DLD1 (cell line): ENCODE measurements around the gene EGLN2.
"Not testable (repeated sequence)": the region's sequence is repeated elsewhere in the genome, so short reads cannot be mapped to it uniquely, and the experiment has no call there.

Experiments used
- in situ Hi-C: cut with HindIII; loops from 2 replicates; pipeline ENCODE4 v1.10.0; 2017; ENCODE audit warnings: low sequenced_read_pairs

Gene EGLN2

GRCh38 chr19:40798683-40799557, at the start of gene EGLN2:
TSS of gene EGLN2 (plus strand) at chr19:40799191. CDS start at chr19:40800573, 1,382 bp downstream.
- in situ Hi-C loops: no loop called here

DNA sequence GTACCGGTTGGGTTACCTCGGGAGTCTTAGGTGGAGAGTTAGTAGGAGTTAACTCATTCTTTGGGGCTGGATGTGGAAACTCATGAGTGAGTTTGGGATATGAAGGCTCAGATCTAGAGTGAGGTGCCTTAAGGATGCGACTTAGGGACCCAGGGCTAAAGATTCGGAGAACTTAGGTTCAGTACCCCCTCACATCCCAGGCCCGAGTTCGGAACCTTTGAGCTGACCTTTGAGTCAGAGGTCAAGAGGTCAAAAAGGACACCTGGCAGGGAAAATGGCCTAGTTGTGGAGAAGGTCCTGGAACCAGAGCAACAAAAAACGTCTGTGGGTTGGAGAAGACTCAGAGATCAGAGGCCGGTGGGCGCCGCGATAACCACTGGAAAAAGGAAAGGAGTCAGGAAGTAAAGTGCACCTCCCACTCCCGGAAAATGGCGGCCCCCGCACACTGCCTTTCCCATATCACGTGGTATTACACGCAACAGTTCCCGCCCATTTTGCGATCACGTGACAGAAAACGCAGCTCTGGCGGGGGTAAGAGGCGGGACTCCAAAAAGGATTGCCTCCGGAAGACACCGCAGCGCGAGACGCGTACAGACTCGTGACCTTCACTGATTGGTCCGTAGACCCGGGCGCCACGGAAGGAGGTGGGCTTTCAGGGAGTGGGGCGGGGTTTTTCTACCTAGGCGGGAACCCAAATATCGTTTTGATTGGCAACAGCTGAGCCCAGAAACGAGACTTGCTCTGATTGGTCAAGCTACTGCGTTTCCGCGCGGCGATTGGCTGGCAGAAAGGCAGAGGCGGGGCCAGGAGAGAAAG, 48.7 kb upstream of the EGLN2 start, which contains the start of gene ACTMAP:
Gene ACTMAP, minus strand, starts transcription at position 420 of the 816 bp plus-strand sequence. CDS start 674 bp downstream, outside the sequence.
- in situ Hi-C loops: no loop called here

DNA sequence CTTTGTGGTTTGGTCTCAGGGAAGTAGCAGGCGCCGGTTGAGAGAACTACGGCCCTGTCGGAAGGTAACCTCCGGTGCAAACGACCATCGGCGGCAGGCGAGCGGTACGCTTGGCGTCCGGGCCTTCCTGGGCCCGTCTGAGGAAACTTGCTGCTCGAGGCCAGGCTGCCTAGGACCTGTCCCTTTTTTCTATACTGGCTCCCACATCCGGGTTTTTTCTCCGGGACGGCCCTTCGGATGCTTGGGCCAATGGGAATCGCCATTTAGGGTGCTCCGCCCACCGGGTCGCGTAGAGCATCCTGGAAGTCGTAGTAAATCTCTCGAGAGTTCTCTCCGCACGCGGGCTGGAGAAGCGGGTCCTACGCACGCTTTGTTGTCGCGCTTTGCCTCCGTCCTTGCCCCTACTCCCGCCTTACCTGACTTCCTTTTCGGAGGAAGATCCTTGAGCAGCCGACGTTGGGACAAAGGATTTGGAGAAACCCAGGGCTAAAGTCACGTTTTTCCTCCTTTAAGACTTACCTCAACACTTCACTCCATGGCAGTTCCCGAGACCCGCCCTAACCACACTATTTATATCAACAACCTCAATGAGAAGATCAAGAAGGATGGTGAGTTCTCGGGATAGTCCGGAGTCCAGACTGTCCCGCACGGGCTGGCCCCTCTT, 48.0 kb upstream of the EGLN2 start, which contains the start of gene SNRPA:
Gene SNRPA, plus strand, starts transcription at position 330 of the 664 bp plus-strand sequence. Its CDS starts 206 bp downstream, at position 536.
- in situ Hi-C loops: no loop called here

DNA sequence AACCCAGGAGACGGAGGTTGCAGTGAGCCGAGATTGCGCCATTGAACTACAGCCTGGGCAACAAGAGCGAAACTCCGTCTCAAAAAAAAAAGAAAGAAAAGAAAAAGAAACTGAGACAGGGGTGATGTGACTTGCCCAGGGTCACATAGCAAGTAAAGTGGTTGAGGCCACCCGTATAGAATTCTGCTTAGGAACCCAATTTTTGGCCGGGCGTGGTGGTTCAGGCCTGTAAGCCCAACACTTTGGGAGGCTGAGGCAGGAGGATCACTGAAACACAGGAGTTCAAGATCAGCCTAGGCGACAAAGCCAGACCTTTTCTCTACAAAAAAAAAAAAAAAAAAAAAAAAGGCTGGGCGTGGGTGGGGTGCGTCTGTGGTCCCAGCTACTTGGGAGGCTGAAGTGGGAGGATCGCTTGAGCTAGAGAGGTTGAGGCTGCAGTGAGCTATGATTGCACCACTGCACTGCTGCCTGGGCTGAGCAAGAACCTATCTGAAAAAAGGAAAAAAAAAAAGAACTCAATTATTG, 46.7 kb upstream of the EGLN2 start:
- in situ Hi-C loops: no loop called here

GRCh38 chr19:40754611-40755247, 44.3 kb upstream of the EGLN2 start:
- in situ Hi-C loops: no loop called here

DNA sequence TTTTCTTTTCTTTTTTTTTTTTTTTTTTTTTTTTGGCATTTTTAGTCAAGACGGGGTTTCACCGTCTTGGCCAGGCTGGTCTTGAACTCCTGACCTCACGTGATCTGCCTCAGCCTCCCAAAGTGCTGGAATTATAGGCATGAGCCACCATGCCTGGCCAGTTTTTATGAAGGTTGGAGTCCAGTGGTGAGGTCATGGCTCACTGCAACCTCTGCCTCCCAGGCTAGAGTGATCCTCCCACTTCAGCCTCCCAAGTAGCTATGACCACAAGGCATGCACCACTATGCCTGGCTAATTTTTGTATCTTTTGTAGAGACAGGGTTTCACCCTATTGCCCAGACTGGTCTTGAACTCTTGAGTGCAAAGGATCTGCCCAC, 43.8 kb upstream of the EGLN2 start:
- in situ Hi-C loops: no loop called here

GRCh38 chr19:40755791-40756190, 43.2 kb upstream of the EGLN2 start:
- in situ Hi-C loops: no loop called here

GRCh38 chr19:40756502-40757110, 42.4 kb upstream of the EGLN2 start:
- in situ Hi-C loops: no loop called here

GRCh38 chr19:40758491-40758890, 40.5 kb upstream of the EGLN2 start:
- in situ Hi-C loops: no loop called here

DNA sequence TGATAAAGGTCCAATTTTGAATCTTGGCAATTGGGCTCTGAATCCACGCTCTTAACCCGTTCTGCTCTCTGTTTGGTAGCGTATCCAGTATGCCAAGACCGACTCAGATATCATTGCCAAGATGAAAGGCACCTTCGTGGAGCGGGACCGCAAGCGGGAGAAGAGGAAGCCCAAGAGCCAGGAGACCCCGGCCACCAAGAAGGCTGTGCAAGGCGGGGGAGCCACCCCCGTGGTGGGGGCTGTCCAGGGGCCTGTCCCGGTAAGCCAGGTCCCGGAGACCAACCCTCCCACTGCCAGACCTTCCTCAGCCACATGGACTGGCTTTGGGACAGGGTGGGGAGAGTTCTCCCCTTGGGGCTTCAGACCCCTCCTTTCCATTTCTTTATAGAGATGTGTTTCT, 39.6 kb upstream of the EGLN2 start:
- in situ Hi-C loops: no loop called here

DNA sequence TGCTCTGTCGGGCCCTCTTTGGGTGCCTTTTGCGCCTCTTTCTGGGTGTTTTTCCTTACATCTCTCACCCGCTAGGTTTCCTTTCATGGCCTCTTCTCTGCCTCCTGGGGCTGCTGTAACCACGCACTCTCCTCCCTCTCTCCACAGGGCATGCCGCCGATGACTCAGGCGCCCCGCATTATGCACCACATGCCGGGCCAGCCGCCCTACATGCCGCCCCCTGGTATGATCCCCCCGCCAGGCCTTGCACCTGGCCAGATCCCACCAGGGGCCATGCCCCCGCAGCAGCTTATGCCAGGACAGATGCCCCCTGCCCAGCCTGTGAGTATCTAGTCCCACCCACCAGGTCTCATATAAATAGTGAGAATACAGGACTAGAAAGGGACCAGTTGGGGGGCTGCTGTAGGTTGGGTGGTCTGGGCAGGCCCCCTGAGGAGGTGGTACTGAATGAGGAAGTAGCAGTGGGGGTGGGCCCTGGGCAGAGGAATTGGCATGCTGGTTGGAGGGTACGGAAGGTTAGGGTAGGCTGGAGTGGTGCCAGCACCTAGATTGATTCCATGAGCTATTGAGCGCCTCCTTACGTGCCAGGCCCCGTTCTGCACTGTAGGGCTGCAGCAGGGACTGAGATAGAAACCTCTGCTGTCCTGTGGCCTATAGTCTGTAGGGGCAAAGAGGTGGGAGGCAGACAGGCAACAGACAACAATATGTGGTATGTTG, 36.1 kb upstream of the EGLN2 start:
- in situ Hi-C loops: no loop called here

GRCh38 chr19:40763526-40763925, 35.5 kb upstream of the EGLN2 start:
- in situ Hi-C loops: no loop called here

DNA sequence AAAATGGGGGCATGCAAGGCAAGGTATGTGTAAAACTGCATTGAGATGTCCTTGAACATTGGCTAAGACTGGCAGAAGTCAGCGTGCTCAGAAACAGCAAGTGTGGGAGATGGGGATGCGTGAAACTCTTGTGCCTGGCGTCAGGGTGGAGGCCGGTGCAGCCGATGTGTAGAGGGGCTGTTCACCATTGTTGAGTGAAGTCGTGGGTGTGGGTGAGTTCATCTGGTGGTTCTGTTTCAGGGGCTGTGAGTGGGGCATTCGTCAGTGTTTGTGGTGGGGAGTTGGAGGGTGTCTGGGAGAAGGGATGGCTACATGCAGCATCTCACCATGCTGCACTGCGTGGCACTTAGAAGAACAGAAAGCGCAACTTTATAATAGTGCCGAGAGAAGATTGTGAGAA, 35.0 kb upstream of the EGLN2 start:
- in situ Hi-C loops: no loop called here

DNA sequence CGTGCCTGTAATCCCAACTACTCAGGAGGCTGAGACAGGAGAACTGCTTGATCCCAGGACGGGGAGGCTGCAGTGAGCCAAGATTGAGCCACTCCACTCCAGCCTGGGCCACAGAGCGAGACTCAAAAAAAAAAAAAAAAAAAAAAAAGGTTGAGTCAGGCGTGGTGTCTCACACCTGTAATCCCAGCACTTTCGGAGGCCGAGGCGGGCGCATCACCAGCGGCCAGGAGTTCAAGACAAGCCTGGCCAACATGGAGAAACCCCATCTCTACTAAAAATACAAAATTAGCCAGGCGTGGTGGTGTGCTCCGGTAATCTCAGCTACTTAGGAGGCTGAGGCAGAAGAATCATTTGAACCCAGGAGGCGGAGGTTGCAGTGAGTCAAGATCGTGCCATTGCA, 32.6 kb upstream of the EGLN2 start:
- in situ Hi-C loops: not testable (repeated sequence)

DNA sequence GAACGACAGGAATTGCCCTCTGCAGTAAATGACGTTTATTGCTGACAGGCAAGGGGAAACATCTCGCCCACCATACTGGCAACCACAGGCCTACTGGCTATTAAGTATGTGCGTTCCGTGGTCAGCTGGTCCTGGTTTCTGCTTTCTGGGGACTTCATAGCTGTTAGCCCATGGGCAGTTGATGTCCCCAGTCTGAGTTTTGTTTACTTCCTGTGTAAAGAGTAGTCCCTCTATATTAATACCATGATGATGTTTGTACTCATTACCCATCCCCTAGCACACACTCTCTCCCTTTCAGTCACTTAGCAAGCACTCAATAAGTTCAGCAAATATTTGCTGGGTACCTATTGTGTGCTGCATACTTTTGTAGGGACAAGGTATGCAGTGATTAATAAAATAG, 30.1 kb upstream of the EGLN2 start:
- in situ Hi-C loops: no loop called here

GRCh38 chr19:40771101-40771862, 27.7 kb upstream of the EGLN2 start:
- in situ Hi-C loops: not testable (repeated sequence)

DNA sequence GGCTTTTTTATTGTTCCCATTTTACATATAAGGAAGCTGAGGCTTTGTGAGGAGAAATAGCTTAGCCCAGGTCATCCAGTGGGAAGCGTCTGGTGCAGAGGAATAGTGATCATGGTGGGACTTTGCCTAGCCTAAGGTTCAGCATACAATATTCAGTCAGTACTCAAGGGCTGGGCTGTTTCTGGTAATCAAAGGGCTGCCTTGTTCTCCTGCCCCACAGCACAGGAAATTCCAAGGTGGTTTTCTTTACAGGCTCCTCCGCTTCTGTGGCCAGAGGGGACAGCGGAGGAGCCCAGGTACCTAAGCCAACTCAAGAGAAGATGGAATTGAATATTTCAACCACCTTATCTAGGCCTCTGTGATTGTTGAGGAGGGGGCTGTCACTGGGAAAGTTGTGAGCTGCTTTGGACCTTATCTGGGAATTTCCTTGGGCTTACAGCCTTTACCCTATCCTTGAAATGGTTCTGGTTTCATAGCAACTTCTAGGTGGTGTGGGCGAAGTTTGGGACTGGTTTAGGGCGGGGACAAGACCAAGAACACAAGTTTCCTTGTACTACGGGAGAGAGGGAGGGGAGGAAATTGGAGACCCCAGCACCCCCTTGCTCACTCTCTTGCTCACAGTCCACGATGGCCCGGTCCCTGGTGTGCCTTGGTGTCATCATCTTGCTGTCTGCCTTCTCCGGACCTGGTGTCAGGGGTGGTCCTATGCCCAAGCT, 23.9 kb upstream of the EGLN2 start, which contains the start of gene MIA:
Gene MIA, plus strand, starts transcription at position 606 of the 716 bp plus-strand sequence. Its CDS starts 22 bp downstream, at position 628.
- in situ Hi-C loops: no loop called here

- in situ Hi-C loops: no loop called here
Observed at GRCh38 chr19:40775632-40776022, 23.4 kb upstream of the EGLN2 start.
